ENCODE measurements around the gene PABPN1. TPM values are rescaled to one million over a fixed set of nuclear protein-coding genes. Genes with fewer than 3 reads are reported as not detected.
A peak's percentile ranks its signal among the peaks of the same experiment; 100 is the strongest.

PABPN1 gene
- total and polyA plus RNA-seq, 9 of the 15 experiments (the other 6 are each of a cell fraction or from before 2014, with no cell fraction given): 32.6 to 388 (median 178) TPM

DNA sequence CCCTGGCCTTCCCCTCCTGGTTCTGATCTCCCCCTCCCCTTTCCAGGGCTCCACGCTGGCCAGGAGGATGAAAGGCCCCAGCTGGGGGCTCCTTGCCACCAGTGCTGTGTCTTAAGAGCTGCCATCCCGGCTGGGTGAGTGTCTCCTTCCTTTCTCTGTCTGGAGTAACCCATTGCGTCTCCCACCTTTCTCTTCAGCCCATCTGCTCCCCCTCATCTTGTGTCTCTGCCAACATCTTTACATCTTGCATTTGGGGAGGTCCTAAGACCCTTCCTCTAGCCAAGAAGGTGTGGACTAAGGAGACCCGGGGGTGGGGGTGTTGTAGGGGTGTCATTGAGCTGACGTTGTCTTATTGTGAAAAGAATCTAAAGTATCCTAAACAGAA, 14.1 kb upstream of the PABPN1 start:
- intact Hi-C loops (cut with micrococcal nuclease) (loop anchor here (2.0 kb wide), 1 partner anchor 14 kb away; the partner anchor contains the start of gene PABPN1), in situ Hi-C loops (cut with MboI) (no loop called here)
- ChIA-PET POLR2A (interaction anchor here (0.7 to 3.7 kb wide), 6 partner anchors 8 to 325 kb away, joined by 3 to 17 read pairs (median 4); partner anchors contain the start of genes AJUBA and PABPN1), CTCF (ENCODE audit: low intra/inter-chr PET ratio) (no interaction called here)
- Histone ChIP-seq H3K27ac (ENCODE audit: extremely low read depth, low read depth, low read length) (peak overlapping the region; percentile 90), H3K9me3 (replicated peaks; ENCODE audit: control insufficient read depth, insufficient read depth, low read depth, low read length) (no peaks in the 10 kb centered on the region), H3K27me3 (ENCODE audit: control insufficient read depth in 2 of 2, insufficient read depth in 2 of 2, low read length in 2 of 2) (no peaks in the 10 kb centered on the region), H3K4me1 (replicated peaks in 1 of 2; ENCODE audit: control insufficient read depth in 2 of 2, insufficient read depth in 2 of 2, low read length in 2 of 2) (peaks cover 21 to 36% of the 10 kb centered on the region in 2 experiments; a peak in 4 of 5 replicates), H3K9ac (ENCODE audit: insufficient read depth in 1 of 2, low read depth in 2 of 2, low read length in 2 of 2) (peak overlapping the region; percentile 92 to 95), H3K36me3 (ENCODE audit: control insufficient read depth, insufficient read depth, low read length) (peaks cover 46% of the 10 kb centered on the region), H3K4me3 (peak overlapping the region; percentile 94), H3K9me1 (ENCODE audit: control insufficient read depth, insufficient read depth, low read length) (peaks cover 4% of the 10 kb centered on the region), H2AFZ (ENCODE audit: low read depth, low read length) (peak overlapping the region; percentile 84), H4K20me1 (replicated peaks; ENCODE audit: control insufficient read depth, insufficient read depth, low read length) (no peaks in the 10 kb centered on the region), H3K79me2 (ENCODE audit: control insufficient read depth, insufficient read depth, low read length) (peaks cover 45% of the 10 kb centered on the region), H3K4me2 (ENCODE audit: insufficient read depth, low read length) (peak overlapping the region; percentile 98)
- 0% methylated on average over 5 of the region's 5 CpGs for WGBS (ENCODE audit: insufficient coverage, low coverage, missing lambda C conversion rate)
- DNase-seq (ENCODE audit: extremely low read depth in 1 of 4, low spot score in 3 of 4) (no peak), ATAC-seq (peak; percentile 2), FAIRE-seq (no peak)
- no TSS peak for BruUV-seq (replicated peaks)
- TF ChIP-seq, protein P1, sequence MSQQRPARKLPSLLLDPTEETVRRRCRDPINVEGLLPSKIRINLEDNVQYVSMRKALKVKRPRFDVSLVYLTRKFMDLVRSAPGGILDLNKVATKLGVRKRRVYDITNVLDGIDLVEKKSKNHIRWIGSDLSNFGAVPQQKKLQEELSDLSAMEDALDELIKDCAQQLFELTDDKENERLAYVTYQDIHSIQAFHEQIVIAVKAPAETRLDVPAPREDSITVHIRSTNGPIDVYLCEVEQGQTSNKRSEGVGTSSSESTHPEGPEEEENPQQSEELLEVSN (IDR thresholded peaks at IDR 0.05; ENCODE audit: borderline replicate concordance in 1 of 2, extremely low read depth in 1 of 2, insufficient read depth in 1 of 2, insufficient read length in 1 of 2, low read depth in 1 of 2, low read length in 1 of 2, poor library complexity in 1 of 2, severe bottlenecking in 1 of 2): no peak
- TF ChIP-seq, protein P2, sequence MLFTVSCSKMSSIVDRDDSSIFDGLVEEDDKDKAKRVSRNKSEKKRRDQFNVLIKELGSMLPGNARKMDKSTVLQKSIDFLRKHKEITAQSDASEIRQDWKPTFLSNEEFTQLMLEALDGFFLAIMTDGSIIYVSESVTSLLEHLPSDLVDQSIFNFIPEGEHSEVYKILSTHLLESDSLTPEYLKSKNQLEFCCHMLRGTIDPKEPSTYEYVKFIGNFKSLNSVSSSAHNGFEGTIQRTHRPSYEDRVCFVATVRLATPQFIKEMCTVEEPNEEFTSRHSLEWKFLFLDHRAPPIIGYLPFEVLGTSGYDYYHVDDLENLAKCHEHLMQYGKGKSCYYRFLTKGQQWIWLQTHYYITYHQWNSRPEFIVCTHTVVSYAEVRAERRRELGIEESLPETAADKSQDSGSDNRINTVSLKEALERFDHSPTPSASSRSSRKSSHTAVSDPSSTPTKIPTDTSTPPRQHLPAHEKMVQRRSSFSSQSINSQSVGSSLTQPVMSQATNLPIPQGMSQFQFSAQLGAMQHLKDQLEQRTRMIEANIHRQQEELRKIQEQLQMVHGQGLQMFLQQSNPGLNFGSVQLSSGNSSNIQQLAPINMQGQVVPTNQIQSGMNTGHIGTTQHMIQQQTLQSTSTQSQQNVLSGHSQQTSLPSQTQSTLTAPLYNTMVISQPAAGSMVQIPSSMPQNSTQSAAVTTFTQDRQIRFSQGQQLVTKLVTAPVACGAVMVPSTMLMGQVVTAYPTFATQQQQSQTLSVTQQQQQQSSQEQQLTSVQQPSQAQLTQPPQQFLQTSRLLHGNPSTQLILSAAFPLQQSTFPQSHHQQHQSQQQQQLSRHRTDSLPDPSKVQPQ (CRISPR knock-in tag; IDR thresholded peaks at IDR 0.05; ENCODE audit: borderline replicate concordance): no peak
- TF ChIP-seq TFAM (CRISPR knock-in tag; conservative IDR thresholded peaks at IDR 0.05): no peak
- no peak for TF ChIP-seq MAFF (IDR thresholded peaks at IDR 0.05; ENCODE audit: low read length)
- TF ChIP-seq, protein P3, sequence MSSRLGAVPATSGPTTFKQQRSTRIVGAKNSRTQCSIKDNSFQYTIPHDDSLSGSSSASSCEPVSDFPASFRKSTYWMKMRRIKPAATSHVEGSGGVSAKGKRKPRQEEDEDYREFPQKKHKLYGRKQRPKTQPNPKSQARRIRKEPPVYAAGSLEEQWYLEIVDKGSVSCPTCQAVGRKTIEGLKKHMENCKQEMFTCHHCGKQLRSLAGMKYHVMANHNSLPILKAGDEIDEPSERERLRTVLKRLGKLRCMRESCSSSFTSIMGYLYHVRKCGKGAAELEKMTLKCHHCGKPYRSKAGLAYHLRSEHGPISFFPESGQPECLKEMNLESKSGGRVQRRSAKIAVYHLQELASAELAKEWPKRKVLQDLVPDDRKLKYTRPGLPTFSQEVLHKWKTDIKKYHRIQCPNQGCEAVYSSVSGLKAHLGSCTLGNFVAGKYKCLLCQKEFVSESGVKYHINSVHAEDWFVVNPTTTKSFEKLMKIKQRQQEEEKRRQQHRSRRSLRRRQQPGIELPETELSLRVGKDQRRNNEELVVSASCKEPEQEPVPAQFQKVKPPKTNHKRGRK (tag; IDR thresholded peaks at IDR 0.05): 0 out of 2 replicates have a peak, but pooled peaks have one; percentile 23
- TF ChIP-seq, protein P4, sequence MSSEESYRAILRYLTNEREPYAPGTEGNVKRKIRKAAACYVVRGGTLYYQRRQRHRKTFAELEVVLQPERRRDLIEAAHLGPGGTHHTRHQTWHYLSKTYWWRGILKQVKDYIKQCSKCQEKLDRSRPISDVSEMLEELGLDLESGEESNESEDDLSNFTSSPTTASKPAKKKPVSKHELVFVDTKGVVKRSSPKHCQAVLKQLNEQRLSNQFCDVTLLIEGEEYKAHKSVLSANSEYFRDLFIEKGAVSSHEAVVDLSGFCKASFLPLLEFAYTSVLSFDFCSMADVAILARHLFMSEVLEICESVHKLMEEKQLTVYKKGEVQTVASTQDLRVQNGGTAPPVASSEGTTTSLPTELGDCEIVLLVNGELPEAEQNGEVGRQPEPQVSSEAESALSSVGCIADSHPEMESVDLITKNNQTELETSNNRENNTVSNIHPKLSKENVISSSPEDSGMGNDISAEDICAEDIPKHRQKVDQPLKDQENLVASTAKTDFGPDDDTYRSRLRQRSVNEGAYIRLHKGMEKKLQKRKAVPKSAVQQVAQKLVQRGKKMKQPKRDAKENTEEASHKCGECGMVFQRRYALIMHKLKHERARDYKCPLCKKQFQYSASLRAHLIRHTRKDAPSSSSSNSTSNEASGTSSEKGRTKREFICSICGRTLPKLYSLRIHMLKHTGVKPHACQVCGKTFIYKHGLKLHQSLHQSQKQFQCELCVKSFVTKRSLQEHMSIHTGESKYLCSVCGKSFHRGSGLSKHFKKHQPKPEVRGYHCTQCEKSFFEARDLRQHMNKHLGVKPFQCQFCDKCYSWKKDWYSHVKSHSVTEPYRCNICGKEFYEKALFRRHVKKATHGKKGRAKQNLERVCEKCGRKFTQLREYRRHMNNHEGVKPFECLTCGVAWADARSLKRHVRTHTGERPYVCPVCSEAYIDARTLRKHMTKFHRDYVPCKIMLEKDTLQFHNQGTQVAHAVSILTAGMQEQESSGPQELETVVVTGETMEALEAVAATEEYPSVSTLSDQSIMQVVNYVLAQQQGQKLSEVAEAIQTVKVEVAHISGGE (CRISPR knock-in tag; IDR thresholded peaks at IDR 0.05): no peak
- no peak for TF ChIP-seq BHLHE40 (IDR thresholded peaks at IDR 0.05; ENCODE audit: low read length)
- TF ChIP-seq TEAD4 (IDR thresholded peaks at IDR 0.05; ENCODE audit: low read length): no peak
- TF ChIP-seq TEAD4 (CRISPR knock-in tag; IDR thresholded peaks at IDR 0.05; ENCODE audit: borderline replicate concordance): 0 out of 2 replicates have a peak, but pooled peaks have one; percentile 56
- no peak for TF ChIP-seq TBL1XR1 (IDR thresholded peaks at IDR 0.05; ENCODE audit: low read length in 2 of 2)
- TF ChIP-seq GABPB1 (CRISPR knock-in tag; IDR thresholded peaks at IDR 0.05): no peak
- no peak; the same call in 1 of the 2 replicates for TF ChIP-seq LCOR (CRISPR knock-in tag; IDR thresholded peaks at IDR 0.05)

Data from K562 (cell line).